ENCODE measurements around the gene PVALB.

PVALB gene

DNA sequence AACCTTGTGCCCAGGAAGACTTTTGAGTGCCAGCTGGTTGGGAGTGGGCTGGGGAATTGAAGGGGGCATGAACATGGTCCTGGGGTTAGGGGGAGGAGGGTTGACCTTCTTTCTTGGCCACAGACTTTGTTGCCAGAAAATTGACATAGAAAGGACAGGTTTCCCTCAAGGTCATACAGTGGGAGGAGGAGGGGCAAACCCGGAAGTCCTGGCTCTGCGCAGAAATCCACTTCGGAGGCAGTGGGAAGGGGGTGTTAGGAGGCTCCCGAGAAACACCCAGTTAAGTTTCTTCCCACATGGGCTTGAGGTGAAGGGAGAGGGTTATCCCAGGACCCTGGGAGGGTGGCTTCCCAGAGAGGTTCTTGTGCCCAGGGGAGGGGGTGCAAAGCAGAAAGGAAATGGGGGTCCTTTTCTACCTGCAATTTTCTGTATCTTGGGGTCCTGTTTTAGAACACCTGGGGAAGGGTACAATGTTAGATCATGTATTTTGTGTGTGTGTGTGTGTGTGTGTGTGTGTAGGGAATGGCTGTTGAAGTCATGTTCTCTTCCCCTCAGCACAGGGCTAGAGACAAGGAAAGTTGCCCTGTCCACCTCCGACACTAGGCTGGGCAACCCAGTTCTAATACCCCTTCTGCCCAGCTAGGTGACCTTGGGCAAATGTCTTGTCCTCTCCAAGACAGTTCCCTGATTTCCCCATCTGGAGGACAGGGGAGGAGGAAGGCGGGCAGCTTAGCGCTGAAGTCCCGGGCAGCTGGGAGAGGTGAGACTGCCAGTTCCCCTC is 1.1 kb downstream of the PVALB start:
- Histone ChIP-seq H3K4me3 (no peak overlapping the region), H3K4me1 (no peaks in the 10 kb centered on the region), H3K27me3 (ENCODE audit: low read depth) (peaks cover 69% of the 10 kb centered on the region), H3K36me3 (replicated peaks) (no peaks in the 10 kb centered on the region), H3K9me3 (no peaks in the 10 kb centered on the region)
- in situ Hi-C loops (cut with MboI; ENCODE audit: low sequenced_read_pairs): no loop called here
- DNase-seq (ENCODE audit: low spot score in 2 of 2): no peak

DNA sequence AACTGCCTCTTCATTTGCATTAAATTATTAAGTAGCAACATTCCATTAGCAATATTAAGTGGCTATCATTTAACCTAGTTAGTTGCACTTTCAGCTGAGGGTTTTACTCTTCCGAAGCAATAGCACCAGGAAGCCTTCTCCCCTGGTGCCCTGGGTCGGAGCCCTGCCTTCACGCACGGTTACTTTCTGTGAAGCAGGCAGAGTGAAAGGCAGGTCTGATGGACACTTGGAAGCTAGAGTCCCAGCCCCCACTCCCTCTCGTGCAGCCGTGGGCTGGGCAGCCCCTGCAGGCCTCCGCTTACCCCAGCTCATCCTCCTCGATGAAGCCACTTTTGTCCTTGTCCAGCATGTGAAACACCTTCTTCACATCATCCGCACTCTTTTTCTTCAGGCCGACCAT is 2.0 kb downstream of the PVALB start:
- H3K4me3 ChIP-seq: no peak overlapping the region
- no peaks in the 10 kb centered on the region for H3K36me3 ChIP-seq (replicated peaks)
- no peaks in the 10 kb centered on the region for H3K9me3 ChIP-seq
- DNase-seq (ENCODE audit: low spot score in 2 of 2): no peak
- peaks cover 67% of the 10 kb centered on the region for H3K27me3 ChIP-seq (ENCODE audit: low read depth)
- H3K4me1 ChIP-seq: no peaks in the 10 kb centered on the region
- in situ Hi-C loops (cut with MboI; ENCODE audit: low sequenced_read_pairs): no loop called here

DNA sequence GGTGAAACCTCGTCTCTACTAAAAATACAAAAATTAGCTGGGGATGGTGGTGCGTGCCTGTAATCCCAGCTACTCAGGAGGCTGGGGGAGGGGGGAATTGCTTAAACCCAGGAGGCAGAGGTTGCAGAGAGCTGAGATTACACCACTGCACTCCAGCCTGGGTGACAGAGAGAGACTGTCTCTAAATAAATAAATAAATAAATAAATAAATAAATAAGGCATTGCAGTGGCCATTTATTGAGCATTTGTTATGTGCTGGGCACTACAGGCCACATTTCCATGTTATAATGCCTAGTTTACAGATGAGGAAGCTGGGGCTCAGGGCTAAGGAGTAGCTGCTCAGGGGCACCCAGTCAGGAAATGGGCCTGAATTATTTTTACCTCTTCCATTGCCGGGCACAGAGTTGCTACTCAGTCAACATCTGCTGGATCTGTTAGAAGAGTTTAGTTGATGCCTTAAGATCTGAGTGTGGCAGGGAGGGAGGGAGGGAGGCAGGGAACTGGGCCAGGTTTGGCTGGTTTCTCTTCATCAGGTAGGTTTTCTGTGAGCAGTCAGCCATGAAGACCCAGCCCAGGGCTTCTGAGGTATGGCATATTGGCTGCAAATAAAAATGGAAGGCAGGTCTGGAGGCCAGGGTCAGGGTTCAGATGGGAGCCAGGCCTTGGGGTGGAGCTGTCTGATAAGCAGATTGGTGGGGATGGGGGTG is 5.6 kb downstream of the PVALB start:
- H3K9me3 ChIP-seq: no peaks in the 10 kb centered on the region
- no peak for DNase-seq (ENCODE audit: low spot score in 2 of 2)
- no peaks in the 10 kb centered on the region for H3K36me3 ChIP-seq (replicated peaks)
- no peak overlapping the region for H3K4me3 ChIP-seq
- no peaks in the 10 kb centered on the region for H3K4me1 ChIP-seq
- peaks cover 35% of the 10 kb centered on the region for H3K27me3 ChIP-seq (ENCODE audit: low read depth)
- in situ Hi-C loops (cut with MboI; ENCODE audit: low sequenced_read_pairs): no loop called here

DNA sequence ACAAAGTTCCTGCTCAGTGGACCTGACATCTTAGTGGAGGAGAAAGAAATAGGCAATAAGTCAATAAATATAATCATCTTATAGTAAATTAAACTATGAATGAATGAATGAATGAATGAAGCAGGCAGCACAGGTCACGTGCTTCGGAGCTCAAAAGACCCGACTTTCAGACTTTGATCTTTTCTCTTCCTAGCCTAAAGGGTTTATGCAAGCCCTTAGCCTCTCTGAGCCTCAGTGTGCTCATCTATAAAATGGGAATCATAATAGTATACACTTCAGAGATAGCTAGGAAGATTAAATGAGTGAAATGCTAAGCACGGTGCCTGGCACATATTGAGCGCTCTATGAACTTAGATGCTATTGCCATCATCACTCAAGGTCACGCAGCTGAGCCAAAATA is 7.5 kb downstream of the PVALB start:
- Histone ChIP-seq H3K36me3 (replicated peaks) (no peaks in the 10 kb centered on the region), H3K4me1 (no peaks in the 10 kb centered on the region), H3K9me3 (no peaks in the 10 kb centered on the region), H3K27me3 (ENCODE audit: low read depth) (peaks cover 16% of the 10 kb centered on the region), H3K4me3 (no peak overlapping the region)
- DNase-seq (ENCODE audit: low spot score in 2 of 2): no peak
- in situ Hi-C loops (cut with MboI; ENCODE audit: low sequenced_read_pairs): no loop called here

DNA sequence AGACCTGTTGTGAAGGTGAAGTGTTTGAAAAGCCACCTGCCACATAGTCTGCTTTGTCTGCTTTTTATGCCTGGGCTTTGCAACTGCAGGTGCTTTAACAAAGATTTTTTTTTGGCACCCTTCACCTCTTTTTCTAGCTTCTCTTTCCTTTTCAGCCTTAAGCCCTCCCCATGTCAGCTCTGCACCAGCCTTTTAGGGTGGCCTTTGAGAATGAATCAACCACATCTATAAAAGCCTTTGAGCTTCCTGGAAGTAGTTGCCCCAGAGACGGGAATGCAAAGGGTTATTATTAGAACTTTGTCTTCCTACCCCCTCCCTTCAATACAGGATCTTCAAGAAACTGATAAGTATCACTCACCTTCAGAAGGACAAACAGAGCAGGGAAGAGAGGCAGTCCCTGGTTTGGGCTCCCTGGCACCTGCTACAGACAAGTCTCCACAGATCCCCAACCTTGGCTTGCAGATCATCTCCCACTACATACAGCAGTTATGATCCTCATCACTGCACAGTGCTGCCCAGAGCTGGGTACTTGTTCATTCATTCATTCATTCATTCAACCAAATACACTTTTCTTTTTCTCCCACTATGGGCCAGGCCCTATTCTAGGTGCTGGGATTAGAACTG is 8.0 kb downstream of the PVALB start:
- Histone ChIP-seq H3K4me3 (no peak overlapping the region), H3K36me3 (replicated peaks) (no peaks in the 10 kb centered on the region), H3K27me3 (ENCODE audit: low read depth) (peaks cover 11% of the 10 kb centered on the region), H3K4me1 (no peaks in the 10 kb centered on the region), H3K9me3 (no peaks in the 10 kb centered on the region)
- no peak for DNase-seq (ENCODE audit: low spot score in 2 of 2)
- in situ Hi-C loops (cut with MboI; ENCODE audit: low sequenced_read_pairs): no loop called here

DNA sequence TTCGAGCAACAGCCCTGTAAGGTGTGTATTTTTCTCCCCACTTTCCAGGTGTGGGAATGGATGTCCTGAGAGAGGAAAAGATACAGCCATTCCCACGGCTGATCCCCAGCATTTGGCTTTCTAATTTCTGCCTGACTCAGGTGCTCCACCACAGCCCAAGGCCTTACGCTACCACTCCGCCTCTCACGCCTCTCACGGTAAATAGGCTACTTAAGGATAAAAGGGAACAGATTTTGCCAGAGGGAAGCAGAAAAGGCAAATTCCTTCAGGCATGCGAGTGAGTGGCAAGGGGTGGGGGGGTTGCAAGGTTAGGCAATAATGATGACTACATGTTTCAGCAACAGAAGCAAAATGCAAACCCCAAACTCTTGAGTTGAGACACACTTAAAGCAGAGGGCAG is 9.2 kb downstream of the PVALB start:
- peaks cover under 1% of the 10 kb centered on the region; the same call in 1 of the 2 replicates for H3K27me3 ChIP-seq (ENCODE audit: low read depth)
- in situ Hi-C loops (cut with MboI; ENCODE audit: low sequenced_read_pairs): no loop called here
- no peaks in the 10 kb centered on the region for H3K4me1 ChIP-seq

DNA sequence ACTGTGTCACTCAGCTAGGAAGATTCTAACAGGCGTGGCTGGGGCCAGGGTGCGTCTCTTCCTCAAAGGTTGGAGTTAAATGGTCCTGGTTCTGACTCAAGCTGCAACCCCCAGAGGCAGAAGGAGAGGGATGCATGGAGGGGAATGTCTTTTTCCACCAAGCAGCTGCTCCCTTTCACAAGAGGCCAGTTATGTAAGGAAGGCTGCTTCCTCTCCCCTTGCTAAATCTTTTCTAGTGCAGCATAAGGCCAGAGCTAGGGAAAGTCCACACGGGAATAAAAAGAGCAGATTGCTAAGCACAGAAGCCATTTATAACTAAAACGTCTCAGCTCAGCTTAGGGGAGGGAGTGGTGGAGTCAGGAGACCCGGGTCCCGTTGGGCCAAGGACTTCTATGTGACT is 10.0 kb downstream of the PVALB start:
- DNase-seq (ENCODE audit: low spot score in 2 of 2): no peak
- Histone ChIP-seq H3K36me3 (replicated peaks) (no peaks in the 10 kb centered on the region), H3K9me3 (no peaks in the 10 kb centered on the region), H3K27me3 (ENCODE audit: low read depth) (no peaks in the 10 kb centered on the region; the same call in 1 of the 2 replicates), H3K4me1 (no peaks in the 10 kb centered on the region), H3K4me3 (no peak overlapping the region)
- in situ Hi-C loops (cut with MboI; ENCODE audit: low sequenced_read_pairs): no loop called here

More for the DNA sequence above, 9.2 kb downstream of the PVALB start:
- H3K9me3 ChIP-seq: no peaks in the 10 kb centered on the region
- DNase-seq (ENCODE audit: low spot score in 2 of 2): no peak
- H3K36me3 ChIP-seq (replicated peaks): no peaks in the 10 kb centered on the region
- H3K4me3 ChIP-seq: no peak overlapping the region

DNA sequence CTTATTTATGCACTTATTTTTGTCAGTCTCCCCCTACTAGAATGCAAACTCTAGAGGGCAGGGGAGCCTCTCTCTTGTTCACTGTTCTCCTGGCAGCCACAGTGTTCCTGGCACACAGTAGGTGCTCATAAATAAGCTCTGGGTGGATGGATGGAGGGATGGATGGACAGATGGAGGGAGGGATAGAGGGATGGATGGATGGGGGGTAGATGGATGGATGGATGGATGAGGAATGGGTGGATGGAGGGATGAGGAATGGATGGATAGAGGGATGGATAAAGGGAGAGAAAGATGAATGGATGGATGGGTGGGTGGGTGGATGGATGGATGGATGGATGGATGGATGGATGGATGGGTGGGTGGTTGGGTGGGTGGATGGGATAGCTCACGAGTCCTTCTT is 13.5 kb downstream of the PVALB start:
- Histone ChIP-seq H3K36me3 (replicated peaks) (no peaks in the 10 kb centered on the region), H3K4me3 (no peak overlapping the region), H3K9me3 (no peaks in the 10 kb centered on the region), H3K27me3 (ENCODE audit: low read depth) (no peaks in the 10 kb centered on the region; the same call in 1 of the 2 replicates), H3K4me1 (no peaks in the 10 kb centered on the region)
- in situ Hi-C loops (cut with MboI; ENCODE audit: low sequenced_read_pairs): no loop called here
- DNase-seq (ENCODE audit: low spot score in 2 of 2): no peak

DNA sequence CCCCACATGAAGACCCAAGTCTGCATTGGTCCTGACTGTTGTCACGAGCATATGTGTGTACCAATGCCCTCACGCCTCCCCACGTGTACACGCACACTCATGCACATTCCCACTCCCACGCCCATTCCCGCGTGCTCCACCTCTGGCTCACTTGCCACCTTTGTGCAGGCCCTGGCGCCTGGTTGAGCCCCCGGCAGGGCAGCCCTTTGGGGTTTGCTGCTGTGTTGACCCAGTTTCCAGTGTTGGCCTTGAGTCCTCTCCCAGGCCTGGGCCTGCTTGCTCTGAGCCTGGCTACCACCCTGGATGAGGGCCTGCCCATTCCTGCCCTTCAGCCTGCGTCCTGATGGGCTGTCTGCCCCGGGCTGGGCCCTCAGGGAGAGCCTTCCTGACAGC is 18.2 kb downstream of the PVALB start:
- Histone ChIP-seq H3K9me3 (no peaks in the 10 kb centered on the region), H3K36me3 (replicated peaks) (no peaks in the 10 kb centered on the region), H3K4me1 (no peaks in the 10 kb centered on the region), H3K27me3 (ENCODE audit: low read depth) (no peaks in the 10 kb centered on the region), H3K4me3 (no peak overlapping the region)
- in situ Hi-C loops (cut with MboI; ENCODE audit: low sequenced_read_pairs): no loop called here
- DNase-seq (ENCODE audit: low spot score in 2 of 2): no peak

DNA sequence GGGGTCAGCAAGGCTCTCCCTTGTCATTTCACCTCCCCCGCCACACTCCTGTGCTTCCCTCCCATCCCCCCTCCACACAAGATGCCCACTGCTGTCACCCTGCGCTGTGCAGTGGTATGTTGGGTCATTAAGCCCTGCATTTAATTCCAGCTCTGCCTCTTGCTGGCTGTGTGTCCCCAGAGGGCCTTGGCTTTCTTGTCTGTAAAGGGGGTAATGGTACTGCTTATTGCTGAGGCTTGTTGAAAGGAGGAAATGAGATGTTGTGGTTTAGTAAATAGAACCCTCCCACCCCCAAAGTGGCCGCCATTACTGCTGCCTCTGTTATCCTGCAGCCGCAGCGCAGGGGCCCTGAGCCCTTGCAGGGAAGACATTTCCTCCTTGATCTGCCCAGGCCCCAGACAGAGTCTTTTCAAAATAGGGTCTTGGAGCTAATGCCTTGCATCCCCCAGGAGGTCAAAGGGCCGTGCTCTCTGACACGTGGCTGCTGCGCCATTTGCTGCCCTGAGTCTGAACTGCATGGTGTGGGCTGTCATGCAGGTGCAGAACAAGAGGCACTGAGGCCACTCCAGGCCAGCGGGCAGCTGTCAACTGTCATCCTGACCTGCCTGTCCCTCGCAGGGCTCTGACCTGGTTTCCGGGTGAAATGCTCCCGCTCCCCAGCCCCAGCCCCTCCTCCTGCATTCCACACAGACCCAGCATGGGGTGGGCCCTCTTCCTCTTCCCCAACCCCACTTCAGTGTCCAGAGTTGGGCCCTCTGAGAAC is 18.7 kb downstream of the PVALB start:
- Histone ChIP-seq H3K4me1 (no peaks in the 10 kb centered on the region), H3K36me3 (replicated peaks) (no peaks in the 10 kb centered on the region), H3K27me3 (ENCODE audit: low read depth) (peaks cover 4% of the 10 kb centered on the region), H3K9me3 (no peaks in the 10 kb centered on the region), H3K4me3 (no peak overlapping the region)
- DNase-seq (ENCODE audit: low spot score in 2 of 2): no peak
- in situ Hi-C loops (cut with MboI; ENCODE audit: low sequenced_read_pairs): no loop called here

DNA sequence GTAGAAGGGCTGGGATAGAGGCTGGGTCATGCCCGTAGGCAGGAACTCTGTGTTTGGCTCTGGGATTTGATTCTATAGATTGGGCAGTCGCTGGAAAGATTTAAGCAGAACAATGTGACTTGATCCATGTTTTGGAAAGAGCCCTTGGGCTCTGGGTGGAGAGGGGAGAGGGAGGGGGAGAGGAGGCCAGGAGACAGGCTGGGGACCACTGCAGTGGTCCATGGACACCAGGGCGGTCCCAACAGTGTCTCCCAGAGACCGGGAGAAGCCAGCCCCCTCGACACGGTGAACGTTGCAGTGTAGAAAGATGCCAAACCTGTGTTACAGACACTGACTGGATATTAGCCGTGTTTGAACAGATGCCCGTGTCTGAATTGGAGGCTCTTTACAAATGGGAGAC is 19.5 kb downstream of the PVALB start:
- peaks cover 9% of the 10 kb centered on the region for H3K27me3 ChIP-seq (ENCODE audit: low read depth)
- H3K4me1 ChIP-seq: no peaks in the 10 kb centered on the region
- no peaks in the 10 kb centered on the region for H3K36me3 ChIP-seq (replicated peaks)
- no peak overlapping the region for H3K4me3 ChIP-seq
- no peaks in the 10 kb centered on the region for H3K9me3 ChIP-seq
- in situ Hi-C loops (cut with MboI; ENCODE audit: low sequenced_read_pairs): no loop called here
- no peak for DNase-seq (ENCODE audit: low spot score in 2 of 2)

DNA sequence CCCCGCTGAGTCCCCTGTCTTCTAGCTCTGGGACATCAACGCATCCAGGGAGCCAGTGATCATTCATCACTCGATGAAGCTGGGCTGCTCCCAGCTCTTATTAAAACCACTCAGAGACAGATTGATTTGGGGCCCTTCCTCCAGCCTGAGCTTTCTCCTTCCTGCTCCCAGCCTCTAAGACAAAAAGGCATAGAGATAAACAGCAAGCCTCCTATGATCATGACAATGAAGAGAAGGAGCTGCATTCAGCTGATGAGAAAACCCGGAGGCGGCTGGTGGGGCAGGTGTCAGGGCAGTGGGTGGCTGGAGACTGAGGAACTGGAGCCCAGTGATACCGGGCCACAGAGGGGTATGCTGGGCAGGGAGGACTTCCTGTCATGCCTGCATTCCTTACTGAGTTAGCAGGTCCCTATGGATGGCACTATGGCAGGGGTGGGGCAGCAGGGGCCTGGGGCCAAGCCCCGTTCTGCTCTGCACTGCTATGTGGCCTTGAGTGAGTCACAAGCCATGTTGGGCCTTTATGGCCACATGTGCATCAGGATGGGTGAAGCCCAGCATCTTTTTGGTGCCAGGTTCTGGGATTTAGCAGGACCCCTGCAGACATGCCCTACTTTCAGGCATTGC is 20.2 kb downstream of the PVALB start:
- no peak for DNase-seq (ENCODE audit: low spot score in 2 of 2)
- Histone ChIP-seq H3K9me3 (no peaks in the 10 kb centered on the region), H3K4me3 (no peak overlapping the region), H3K4me1 (no peaks in the 10 kb centered on the region), H3K36me3 (replicated peaks) (no peaks in the 10 kb centered on the region), H3K27me3 (ENCODE audit: low read depth) (peaks cover 10% of the 10 kb centered on the region)
- in situ Hi-C loops (cut with MboI; ENCODE audit: low sequenced_read_pairs): no loop called here

DNA sequence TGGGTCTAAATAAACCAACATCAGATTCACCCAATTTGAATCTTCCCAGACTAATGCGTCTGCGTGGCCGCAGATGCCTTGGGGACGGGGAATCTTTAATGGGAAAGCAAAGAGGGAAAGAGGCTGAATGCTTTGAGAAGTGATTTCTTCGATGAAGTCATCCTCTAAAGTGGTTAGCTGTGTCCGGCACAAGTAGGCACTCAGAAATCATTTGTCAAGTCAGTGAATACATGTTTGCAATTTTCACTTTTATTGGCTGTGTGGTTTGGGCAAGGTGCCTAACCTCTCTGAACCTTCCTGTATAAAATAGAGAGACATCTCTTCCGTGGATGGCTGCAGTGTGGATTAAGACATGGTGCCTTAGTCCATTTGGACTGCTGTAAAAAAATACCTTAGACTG is 21.2 kb downstream of the PVALB start:
- Histone ChIP-seq H3K4me3 (no peak overlapping the region), H3K4me1 (no peaks in the 10 kb centered on the region), H3K36me3 (replicated peaks) (no peaks in the 10 kb centered on the region), H3K9me3 (no peaks in the 10 kb centered on the region), H3K27me3 (ENCODE audit: low read depth) (peaks cover 20% of the 10 kb centered on the region)
- in situ Hi-C loops (cut with MboI; ENCODE audit: low sequenced_read_pairs): no loop called here
- DNase-seq (ENCODE audit: low spot score in 2 of 2): no peak
